NCI-H82 (cell line): ENCODE measurements around the gene APCDD1.

Source experiments
- DNase-seq: peaks from one replicate; lab custom pipeline; 2025; lab: John Stamatoyannopoulos, UW

APCDD1 gene

GRCh38 chr18:10453806-10454680, at the start of gene APCDD1:
TSS of gene APCDD1 (plus strand) at chr18:10454635. CDS start at chr18:10454982, 347 bp downstream.
- DNase-seq = peak; percentile 69

GRCh38 chr18:10405014-10405493, 49.4 kb upstream of the APCDD1 start:
- no peak for DNase-seq

GRCh38 chr18:10405816-10406663, 48.4 kb upstream of the APCDD1 start:
- DNase-seq = no peak

GRCh38 chr18:10408131-10408530, 46.3 kb upstream of the APCDD1 start:
- no peak for DNase-seq

GRCh38 chr18:10409041-10409440, 45.4 kb upstream of the APCDD1 start:
- DNase-seq = no peak

GRCh38 chr18:10410472-10411308, 43.7 kb upstream of the APCDD1 start:
- DNase-seq = no peak

GRCh38 chr18:10412933-10413332, 41.5 kb upstream of the APCDD1 start:
- no peak for DNase-seq

- no peak for DNase-seq
These were observed 40.7 kb upstream of the APCDD1 start for GRCh38 chr18:10413722-10414121.

- no peak for DNase-seq
These were observed 40.1 kb upstream of the APCDD1 start for GRCh38 chr18:10414293-10414842.

GRCh38 chr18:10416065-10416464, 38.4 kb upstream of the APCDD1 start:
- no peak for DNase-seq

GRCh38 chr18:10417191-10417590, 37.2 kb upstream of the APCDD1 start:
- DNase-seq = no peak

- DNase-seq = no peak
These were observed 36.8 kb upstream of the APCDD1 start for GRCh38 chr18:10417664-10418063.

GRCh38 chr18:10418836-10419235, 35.6 kb upstream of the APCDD1 start:
- DNase-seq = peak; percentile 79

GRCh38 chr18:10419420-10420103, 34.9 kb upstream of the APCDD1 start:
- DNase-seq = no peak

- DNase-seq = no peak
These were observed 33.7 kb upstream of the APCDD1 start for GRCh38 chr18:10420561-10421352.

GRCh38 chr18:10421859-10422258, 32.6 kb upstream of the APCDD1 start:
- no peak for DNase-seq

- DNase-seq = no peak
These were observed 31.7 kb upstream of the APCDD1 start for GRCh38 chr18:10422731-10423130.

- no peak for DNase-seq
These were observed 29.7 kb upstream of the APCDD1 start for GRCh38 chr18:10424585-10425307.

- no peak for DNase-seq
These were observed 23.8 kb upstream of the APCDD1 start for GRCh38 chr18:10430677-10431076.
